Glomerular visceral epithelial cell (primary cell): ENCODE measurements around the gene NOX4.
"Not testable (repeated sequence)": the region's sequence is repeated elsewhere in the genome, so short reads cannot be mapped to it uniquely, and the experiment has no call there.

ENCODE experiments used
- DNase-seq: peaks from one replicate; pipeline ENCODE4 v3.0.0-alpha.2; 2016; ENCODE audit errors: extremely low spot score

Gene NOX4

GRCh38 chr11:89458716-89459115 lies 32.5 kb downstream of the NOX4 start:
- DNase-seq: peak; percentile 27

DNA sequence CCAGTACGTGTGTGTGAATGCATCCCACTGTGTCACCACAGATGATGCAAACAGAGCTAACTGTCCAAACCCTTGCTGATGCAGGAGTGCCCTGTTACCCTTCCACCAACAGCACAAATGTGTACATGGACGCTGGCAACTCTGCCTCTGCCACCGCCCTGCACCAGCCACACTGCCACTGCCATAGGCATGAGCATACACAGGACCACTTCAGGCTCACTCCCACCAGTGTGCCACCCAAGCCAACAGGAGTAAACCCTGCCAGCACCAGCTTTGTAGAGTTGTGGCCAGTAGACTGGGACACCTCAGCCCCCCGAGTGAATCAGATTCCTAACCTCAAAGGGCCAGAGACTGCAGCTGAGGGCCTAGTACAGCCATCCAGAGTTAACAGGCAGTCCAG lies 34.0 kb downstream of the NOX4 start:
- no peak for DNase-seq

- DNase-seq: no peak
Observed at GRCh38 chr11:89456681-89457080, 34.5 kb downstream of the NOX4 start.

DNA sequence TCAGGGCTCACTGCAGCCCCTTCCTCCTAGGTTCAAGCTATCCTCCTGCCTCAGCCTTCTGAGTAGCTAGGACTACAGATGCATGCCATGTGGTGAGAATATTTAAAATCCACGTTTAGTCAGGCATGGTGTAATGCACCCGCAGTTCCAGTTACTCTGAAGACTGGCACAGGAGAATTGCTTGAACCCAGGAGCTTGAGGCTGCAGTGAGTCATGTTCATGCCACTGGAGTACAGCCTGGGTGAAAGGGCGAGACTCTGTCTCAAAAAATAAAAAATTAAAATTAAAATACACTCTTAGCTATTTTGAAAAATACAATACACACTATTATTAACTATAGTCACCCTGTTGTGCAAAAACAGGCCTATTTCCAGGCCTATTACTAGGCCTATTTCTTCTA lies 38.4 kb downstream of the NOX4 start:
- DNase-seq: peak; percentile 15

- DNase-seq: no peak
Observed at GRCh38 chr11:89447845-89448244, 43.3 kb downstream of the NOX4 start.

DNA sequence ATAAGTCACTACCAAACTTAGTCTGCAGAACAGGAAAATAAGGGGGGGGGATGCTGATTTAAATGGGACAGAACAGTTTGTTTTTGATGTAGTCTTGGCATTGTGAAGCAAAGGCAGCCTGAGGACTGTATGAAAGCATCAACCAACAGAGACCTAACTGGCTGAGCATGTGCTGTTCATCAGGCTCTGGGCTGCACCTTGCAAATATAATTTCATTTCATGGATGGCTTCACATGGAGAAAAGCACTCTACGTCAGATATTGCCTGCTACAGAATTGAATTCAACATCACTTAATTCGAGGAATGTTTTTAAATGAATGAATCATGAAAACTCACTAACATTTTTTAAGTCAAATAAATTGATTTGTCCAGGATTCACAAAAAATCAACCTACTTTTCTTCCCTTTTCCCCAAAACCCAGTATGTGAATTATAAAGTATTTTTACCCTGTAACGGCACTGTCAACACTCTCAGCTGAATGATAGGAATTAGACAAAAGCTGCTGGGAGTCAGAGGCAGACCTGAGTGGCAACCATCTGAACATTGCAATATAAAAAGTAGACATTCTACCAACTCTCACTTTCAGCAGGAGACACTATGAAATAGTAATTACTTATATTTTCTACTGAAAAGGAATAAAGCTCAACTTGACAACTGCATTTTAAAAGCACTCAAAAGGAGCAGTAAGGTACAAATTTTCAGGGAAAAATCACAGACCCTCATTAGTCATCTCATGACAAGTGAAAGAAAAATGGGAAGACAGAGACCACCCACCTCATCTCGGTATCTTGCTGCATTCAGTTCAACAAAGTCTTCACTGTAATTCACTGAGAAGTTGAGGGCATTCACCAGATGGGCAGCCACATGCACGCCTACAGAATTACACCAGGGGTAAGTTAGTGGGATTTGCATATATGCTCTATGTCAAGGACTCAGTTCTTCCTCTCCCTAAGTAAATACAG lies 47.5 kb downstream of the NOX4 start:
- no peak for DNase-seq

- DNase-seq: no peak
Observed at GRCh38 chr11:89442801-89443200, 48.4 kb downstream of the NOX4 start.

DNA sequence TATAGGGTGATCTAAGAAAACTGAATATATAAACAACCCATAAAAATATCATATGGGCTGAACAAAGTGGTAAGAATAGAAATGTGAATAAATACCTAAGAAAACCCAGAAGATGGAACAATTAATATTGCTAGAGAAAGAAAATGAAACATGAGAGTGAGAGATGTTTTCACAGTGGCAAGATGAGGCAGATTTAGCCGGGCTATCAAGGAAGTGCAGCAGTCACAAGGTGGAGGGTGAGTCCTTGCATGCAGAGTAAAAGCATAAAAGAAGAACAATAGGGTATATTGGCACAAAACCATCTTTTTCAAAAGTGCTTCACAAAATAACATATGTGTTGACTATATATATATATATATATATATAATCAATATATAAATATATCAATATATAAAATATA lies 49.6 kb downstream of the NOX4 start:
- no peak for DNase-seq

GRCh38 chr11:89437317-89437716 lies 53.9 kb downstream of the NOX4 start:
- DNase-seq: no peak

DNA sequence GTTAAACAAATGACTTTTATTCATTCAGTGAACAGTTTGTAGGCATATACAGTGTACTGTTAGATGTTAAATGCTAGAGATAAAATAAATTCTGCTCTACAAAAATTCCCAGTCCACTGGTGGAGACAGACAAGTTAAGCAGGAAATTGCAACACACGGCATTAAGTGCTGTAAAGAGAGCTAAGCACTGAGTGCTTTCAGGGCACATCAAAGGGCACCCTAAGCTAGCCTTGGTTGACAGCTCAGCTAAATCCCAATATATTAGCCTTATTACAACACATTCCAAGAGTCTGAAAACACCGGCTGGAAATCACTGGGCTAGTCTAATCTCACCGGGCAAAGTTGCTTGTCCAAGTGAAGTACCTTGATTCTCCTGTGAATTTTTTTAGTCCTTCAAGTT lies 55.1 kb downstream of the NOX4 start:
- DNase-seq: peak; percentile 26

- no peak for DNase-seq
Observed at GRCh38 chr11:89433278-89433677, 57.9 kb downstream of the NOX4 start.

DNA sequence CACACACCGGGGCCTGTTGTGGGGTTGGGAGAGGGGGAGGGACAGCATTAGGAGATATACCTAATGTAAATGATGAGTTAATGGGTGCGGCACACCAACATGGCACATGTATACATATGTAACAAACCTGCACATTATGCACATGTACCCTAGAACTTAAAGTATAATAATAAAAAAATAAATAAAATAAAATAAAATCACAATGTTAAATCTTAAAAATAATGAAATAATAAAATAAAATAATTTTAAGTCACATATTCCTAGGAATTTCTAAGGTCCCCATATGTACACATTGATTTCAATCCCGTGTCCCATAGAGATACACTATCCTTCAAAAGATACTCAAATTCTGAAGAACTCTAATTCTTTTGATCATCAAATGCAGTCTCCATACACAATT lies 59.0 kb downstream of the NOX4 start:
- not testable (repeated sequence) for DNase-seq

DNA sequence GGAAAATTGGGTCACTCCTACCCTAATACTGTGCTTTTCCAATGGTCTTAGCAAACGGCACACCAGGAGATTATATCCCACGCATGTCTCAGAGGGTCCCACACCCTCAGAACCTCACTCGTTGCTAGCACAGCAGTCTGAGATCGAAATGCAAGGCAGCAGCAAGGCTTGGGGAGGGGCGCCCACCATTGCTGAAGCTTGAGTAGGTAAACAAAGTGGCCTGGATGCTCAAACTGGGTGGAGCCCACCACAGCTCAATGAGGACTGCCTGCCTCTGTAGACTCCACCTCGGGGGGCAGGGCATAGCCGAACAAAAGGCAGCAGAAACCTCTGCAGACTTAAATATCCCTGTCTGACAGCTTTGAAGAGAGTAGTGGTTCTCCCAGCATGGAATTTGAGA lies 64.7 kb downstream of the NOX4 start:
- not testable (repeated sequence) for DNase-seq

GRCh38 chr11:89421718-89422117 lies 69.5 kb downstream of the NOX4 start:
- DNase-seq: no peak

GRCh38 chr11:89420981-89421380 lies 70.2 kb downstream of the NOX4 start:
- no peak for DNase-seq

DNA sequence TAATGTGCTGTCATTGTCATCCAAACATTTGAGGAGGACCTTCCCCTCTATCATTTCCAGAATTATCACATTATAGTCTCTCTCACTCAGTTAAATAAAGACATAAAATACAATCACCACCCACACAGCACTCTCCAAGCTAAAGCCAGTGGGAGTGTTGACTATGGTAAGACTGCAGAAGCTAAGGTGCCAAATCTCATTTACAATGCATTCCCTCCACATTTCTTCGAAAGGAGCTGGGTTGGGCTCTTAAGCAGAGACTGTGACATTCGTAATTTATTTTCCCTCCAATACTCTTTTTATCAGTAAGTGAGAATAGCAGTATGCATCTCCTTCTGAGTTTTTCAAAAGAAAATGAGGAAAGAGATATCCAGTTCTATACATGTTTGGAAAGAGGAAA lies 74.2 kb downstream of the NOX4 start:
- DNase-seq: no peak

GRCh38 chr11:89411112-89411511 lies 80.1 kb downstream of the NOX4 start:
- DNase-seq: not testable (repeated sequence)

DNA sequence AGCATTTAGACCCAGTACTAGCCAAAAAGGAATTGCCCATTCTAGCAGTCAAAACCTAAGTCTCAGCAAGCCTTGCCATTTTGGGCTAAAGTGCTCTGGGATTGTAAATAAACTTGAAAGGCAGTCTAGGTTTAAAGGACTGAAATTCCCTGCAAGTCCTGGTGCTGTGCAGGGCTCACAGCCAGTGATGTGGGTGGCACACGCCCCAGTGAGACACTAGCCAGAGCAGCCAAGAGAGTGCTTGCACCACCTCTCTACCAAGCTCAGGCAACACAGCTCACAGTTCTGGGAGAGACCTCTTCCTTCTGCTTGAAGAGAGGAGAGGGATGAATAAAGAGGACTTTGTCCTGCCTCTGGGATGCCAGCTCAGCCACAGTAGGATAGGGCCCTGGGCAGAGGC lies 80.5 kb downstream of the NOX4 start:
- DNase-seq: not testable (repeated sequence)

DNA sequence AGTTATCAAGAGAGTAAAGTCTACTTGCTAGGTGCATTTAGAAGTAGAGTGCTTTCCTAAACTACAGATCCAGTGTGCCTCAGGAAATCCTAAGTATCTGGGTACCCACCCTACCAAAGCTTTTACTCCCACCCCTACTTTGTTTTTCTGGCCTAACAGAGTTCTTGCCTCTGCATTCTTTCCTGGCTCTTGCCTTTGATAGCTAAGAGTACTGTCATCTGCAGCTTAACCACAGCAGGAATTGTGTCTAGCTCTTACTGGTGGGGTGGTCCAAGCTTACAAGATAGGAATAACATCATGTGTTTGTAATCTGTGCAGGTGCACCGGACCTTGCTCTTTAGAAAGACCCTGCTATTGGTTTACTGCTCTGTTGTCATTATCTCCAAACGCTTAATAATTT lies 82.7 kb downstream of the NOX4 start:
- not testable (repeated sequence) for DNase-seq

DNA sequence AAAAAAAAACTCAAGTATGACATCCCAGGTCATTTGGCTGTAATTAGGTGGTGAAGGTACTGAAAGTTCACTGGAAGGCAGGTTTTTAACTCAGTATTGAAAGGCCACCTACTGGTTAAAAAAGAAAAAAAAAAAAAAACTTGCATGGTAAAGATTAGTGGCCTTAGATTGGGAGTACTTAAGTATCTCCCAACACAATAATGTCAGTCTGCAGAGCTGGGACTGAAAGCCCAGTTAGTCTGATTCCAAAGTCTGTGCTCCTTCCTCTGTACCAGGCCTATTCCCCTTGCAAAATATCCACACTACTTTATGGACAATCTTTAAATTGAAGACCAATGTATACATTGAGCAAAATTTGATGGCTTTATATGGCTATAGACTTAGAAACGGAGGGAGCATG lies 85.5 kb downstream of the NOX4 start:
- DNase-seq: peak; percentile 23

DNA sequence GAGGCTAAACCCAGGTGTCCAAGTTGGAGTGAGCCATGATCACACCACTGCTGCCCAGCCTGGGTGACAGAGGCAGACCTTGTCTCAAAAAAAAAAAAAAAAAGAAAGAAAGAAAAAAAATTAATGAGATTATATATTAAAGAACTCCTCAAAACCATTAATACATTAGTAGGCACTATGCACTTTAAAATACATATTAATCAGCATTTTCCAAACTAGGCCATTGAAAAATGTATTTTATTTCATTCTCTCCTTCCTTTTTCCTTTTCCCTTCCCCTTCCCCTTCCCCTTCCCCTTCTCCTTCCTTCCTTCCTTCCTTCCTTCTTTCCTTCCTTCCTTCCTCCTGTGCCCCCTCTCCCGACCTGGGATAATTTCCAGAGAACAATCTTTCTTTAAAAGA lies 99.5 kb downstream of the NOX4 start:
- DNase-seq: not testable (repeated sequence)

DNA sequence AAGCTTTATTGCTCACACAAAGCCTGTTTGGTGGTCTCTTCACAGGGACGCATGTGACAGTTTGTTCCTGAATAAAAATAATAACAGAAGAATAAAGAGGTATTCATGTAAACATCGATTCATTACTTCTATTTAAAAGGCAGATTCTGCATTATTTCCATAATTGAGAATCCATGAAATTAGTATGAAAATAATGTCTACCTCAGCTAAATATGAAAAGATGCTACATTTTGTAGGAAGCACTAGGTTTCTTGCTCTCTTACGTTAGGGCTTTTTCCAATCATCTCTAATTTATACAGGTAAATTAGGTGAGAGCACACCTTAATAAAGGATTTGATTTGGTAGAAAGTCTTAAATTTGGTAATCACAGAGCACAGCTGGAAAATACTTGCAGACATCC lies 103.7 kb downstream of the NOX4 start:
- DNase-seq: not testable (repeated sequence)

GRCh38 chr11:89382986-89383385 lies 108.2 kb downstream of the NOX4 start:
- DNase-seq: not testable (repeated sequence)

DNA sequence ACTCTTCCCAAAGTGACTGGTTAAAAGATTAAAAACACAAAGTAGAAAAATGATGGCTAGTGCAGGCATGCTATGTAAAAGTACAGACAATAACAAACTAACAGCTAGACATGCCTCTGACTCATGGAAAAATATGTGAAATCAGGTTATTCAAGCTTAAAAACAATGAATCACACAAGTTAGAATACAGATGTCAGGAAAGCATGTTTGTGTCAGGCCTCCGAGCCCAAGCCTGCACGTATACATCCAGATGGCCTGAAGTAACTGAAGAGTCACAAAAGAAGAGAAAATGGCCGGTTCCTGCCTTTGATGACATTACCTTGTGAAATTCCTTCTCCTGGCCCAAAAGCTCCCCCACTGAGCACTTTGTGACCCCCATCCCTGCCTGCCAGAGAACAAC lies 110.1 kb downstream of the NOX4 start:
- peak; percentile 87 for DNase-seq
